ENCODE measurements around the gene RAPGEF2. TPM values are rescaled to one million over a fixed set of nuclear protein-coding genes. Genes with fewer than 3 reads are reported as not detected.

The RAPGEF2 gene
- total and polyA plus RNA-seq, 3 donors from 2014 or later = 18.1 to 51.4 (median 38.9) TPM

GRCh38 chr4:159238631-159239030 lies 135.8 kb downstream of the RAPGEF2 start:
- Histone ChIP-seq H3K36me3 (ENCODE audit: low read depth, missing control alignments) (no peaks in the 10 kb centered on the region), H3K4me1 (no peaks in the 10 kb centered on the region), H3K9me3 (no peaks in the 10 kb centered on the region), H3K27me3 (no peaks in the 10 kb centered on the region), H3K4me3 (no peak overlapping the region), H3K27ac (no peak overlapping the region)
- DNase-seq = no peak
- WGBS, 2 donors = 64 to 66% methylated on average over 2 of the region's 2 CpGs
- intact Hi-C loops (cut with DNase I; ENCODE audit: low total_unique reads) = no loop called here
- TF ChIP-seq POLR2A (IDR thresholded peaks at IDR 0.05) (no peak), CTCF (IDR thresholded peaks at IDR 0.05) (no peak)

- Histone ChIP-seq H3K36me3 (ENCODE audit: low read depth, missing control alignments) (no peaks in the 10 kb centered on the region), H3K27ac (no peak overlapping the region), H3K9me3 (no peaks in the 10 kb centered on the region), H3K4me3 (no peak overlapping the region), H3K4me1 (no peaks in the 10 kb centered on the region), H3K27me3 (no peaks in the 10 kb centered on the region)
- no peak for DNase-seq
- TF ChIP-seq CTCF (IDR thresholded peaks at IDR 0.05) = no peak
- TF ChIP-seq POLR2A (IDR thresholded peaks at IDR 0.05) = no peak
- intact Hi-C loops (cut with DNase I; ENCODE audit: low total_unique reads) = no loop called here
- 86 to 91% methylated on average over 2 of the region's 2 CpGs for WGBS, 2 donors
These were observed 136.8 kb downstream of the RAPGEF2 start for GRCh38 chr4:159239629-159240028.

GRCh38 chr4:159240046-159240445 lies 137.2 kb downstream of the RAPGEF2 start:
- peak overlapping the region in 1 of 2 donors; percentile 25 for H3K27ac ChIP-seq
- TF ChIP-seq CTCF (IDR thresholded peaks at IDR 0.05) = no peak
- TF ChIP-seq POLR2A (IDR thresholded peaks at IDR 0.05) = no peak
- no peaks in the 10 kb centered on the region for H3K27me3 ChIP-seq
- no peaks in the 10 kb centered on the region for H3K36me3 ChIP-seq (ENCODE audit: low read depth, missing control alignments)
- no peak overlapping the region for H3K4me3 ChIP-seq
- H3K4me1 ChIP-seq = no peaks in the 10 kb centered on the region
- intact Hi-C loops (cut with DNase I; ENCODE audit: low total_unique reads) = no loop called here
- DNase-seq = no peak
- no peaks in the 10 kb centered on the region for H3K9me3 ChIP-seq
- 87 to 88% methylated on average over 4 of the region's 4 CpGs for WGBS, 2 donors

- TF ChIP-seq POLR2A (IDR thresholded peaks at IDR 0.05) (no peak), CTCF (IDR thresholded peaks at IDR 0.05) (no peak)
- Histone ChIP-seq H3K4me1 (no peaks in the 10 kb centered on the region), H3K27me3 (no peaks in the 10 kb centered on the region), H3K9me3 (no peaks in the 10 kb centered on the region), H3K4me3 (no peak overlapping the region), H3K27ac (peak overlapping the region in 1 of 2 donors; percentile 25), H3K36me3 (ENCODE audit: low read depth, missing control alignments) (no peaks in the 10 kb centered on the region)
- WGBS, 2 donors = 84 to 90% methylated on average over 3 of the region's 3 CpGs
- no peak for DNase-seq
- intact Hi-C loops (cut with DNase I; ENCODE audit: low total_unique reads) = no loop called here
These were observed 137.8 kb downstream of the RAPGEF2 start for GRCh38 chr4:159240687-159241086.

- no peak overlapping the region for H3K27ac ChIP-seq
- intact Hi-C loops (cut with DNase I; ENCODE audit: low total_unique reads) = no loop called here
- no peaks in the 10 kb centered on the region for H3K27me3 ChIP-seq
- no peaks in the 10 kb centered on the region for H3K9me3 ChIP-seq
- H3K4me3 ChIP-seq = no peak overlapping the region
- TF ChIP-seq CTCF (IDR thresholded peaks at IDR 0.05) (no peak), POLR2A (IDR thresholded peaks at IDR 0.05) (no peak)
- H3K4me1 ChIP-seq = no peaks in the 10 kb centered on the region
- no peak for DNase-seq
- H3K36me3 ChIP-seq (ENCODE audit: low read depth, missing control alignments) = no peaks in the 10 kb centered on the region
These were observed 139.5 kb downstream of the RAPGEF2 start for GRCh38 chr4:159242427-159242826.

Measured in testis (tissue), 3 donors.